ENCODE measurements around the gene SYT7.
"Not testable (repeated sequence)": the region's sequence is repeated elsewhere in the genome, so short reads cannot be mapped to it uniquely, and the experiment has no call there.

The SYT7 gene

DNA sequence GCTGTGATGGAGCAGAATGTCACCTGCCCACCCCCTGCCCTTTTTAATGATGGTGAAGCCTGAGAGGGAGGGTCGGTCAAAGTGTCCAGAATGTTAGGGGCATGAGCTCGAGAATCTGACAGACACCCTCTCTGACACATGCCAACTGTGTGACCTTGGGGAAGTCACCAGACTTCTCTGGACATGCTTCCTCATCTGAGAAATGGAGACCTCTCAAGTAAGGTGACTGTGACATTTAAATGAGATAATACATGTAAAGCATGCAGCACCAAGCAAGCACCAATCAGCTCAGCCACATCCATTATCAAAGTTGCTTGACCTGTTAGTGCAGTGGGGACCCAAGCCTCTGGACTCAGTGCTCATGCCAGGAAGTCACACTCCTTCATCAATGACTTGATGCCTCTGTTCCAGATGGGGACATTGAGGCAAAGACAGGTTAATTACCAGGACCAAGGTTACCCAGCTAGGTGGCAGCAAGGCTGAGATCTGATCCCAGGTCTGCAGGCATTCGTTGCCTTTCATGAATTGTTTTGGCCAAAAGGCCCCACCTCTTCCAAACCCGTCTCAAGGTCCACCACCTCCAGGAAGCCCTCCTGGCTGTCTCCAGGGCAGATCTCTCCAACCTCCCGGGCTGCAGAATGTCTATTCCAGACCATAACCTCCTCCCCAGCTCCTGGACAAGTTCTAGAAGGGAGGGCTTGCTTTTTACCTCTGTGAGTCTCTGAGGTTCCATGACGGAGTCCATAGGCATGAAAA lies 38.8 kb upstream of the SYT7 start:
- Histone ChIP-seq H3K27ac (ENCODE audit: low read depth, low read length) (no peak overlapping the region), H3K27me3 (ENCODE audit: insufficient read depth, low read length) (no peaks in the 10 kb centered on the region), H3K9me3 (ENCODE audit: insufficient read depth, low read depth, low read length) (no peaks in the 10 kb centered on the region), H3K4me3 (ENCODE audit: low read length) (no peak overlapping the region), H3K36me3 (ENCODE audit: insufficient read depth, low read length) (no peaks in the 10 kb centered on the region), H3K9ac (ENCODE audit: low read depth, low read length) (no peak overlapping the region), H3K4me1 (ENCODE audit: insufficient read depth, low read length) (peaks cover 9% of the 10 kb centered on the region; the same call in 1 of the 2 replicates)
- WGBS, result 77% methylated on average over 6 of the region's 6 CpGs

DNA sequence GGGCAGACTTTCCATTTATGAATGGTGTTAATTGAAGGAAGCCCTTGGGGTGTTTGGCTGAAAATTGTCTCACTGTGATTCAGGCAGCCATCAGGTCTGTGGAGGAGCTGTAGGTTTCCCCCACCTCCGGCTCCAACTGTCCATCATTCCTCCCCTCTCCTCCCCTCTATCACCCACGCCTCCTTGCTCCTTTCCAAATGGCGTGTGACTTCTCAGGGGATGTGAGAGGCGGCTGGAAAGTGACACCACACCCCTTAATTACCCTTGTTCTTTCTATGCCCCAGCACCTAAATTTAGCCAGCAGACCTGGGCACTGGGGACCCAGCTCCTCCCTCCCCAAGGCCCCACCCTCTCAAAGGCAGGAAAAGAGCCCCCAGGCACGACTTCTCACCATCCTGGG lies 38.1 kb upstream of the SYT7 start:
- H3K4me3 ChIP-seq (ENCODE audit: low read length), result no peak overlapping the region
- H3K9me3 ChIP-seq (ENCODE audit: insufficient read depth, low read depth, low read length), result no peaks in the 10 kb centered on the region
- no peaks in the 10 kb centered on the region for H3K36me3 ChIP-seq (ENCODE audit: insufficient read depth, low read length)
- 41% methylated on average over 5 of the region's 5 CpGs for WGBS
- H3K4me1 ChIP-seq (ENCODE audit: insufficient read depth, low read length), result peaks cover 9% of the 10 kb centered on the region; the same call in 1 of the 2 replicates
- H3K9ac ChIP-seq (ENCODE audit: low read depth, low read length), result no peak overlapping the region
- H3K27ac ChIP-seq (ENCODE audit: low read depth, low read length), result no peak overlapping the region
- H3K27me3 ChIP-seq (ENCODE audit: insufficient read depth, low read length), result no peaks in the 10 kb centered on the region

DNA sequence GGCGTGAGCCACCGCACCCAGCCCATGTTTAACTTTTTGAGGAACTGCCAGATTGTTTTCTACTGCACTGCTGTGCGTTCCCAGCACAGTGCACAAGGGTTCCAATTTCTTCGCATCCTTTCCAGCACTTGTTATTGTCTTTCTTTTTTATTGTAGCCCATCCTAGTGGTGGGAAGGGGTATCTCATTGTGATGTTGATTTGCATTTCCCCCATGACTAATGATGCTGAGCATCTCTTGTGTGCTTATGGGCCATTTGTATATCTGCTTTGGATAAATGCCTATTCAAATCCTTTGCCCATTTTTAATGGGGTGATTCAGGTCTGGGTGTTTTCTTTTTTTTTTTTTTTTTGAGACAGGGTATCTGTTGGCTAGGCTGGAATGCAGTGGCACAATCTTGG lies 36.6 kb upstream of the SYT7 start:
- Histone ChIP-seq H3K4me3 (ENCODE audit: low read length) (no peak overlapping the region), H3K9me3 (ENCODE audit: insufficient read depth, low read depth, low read length) (no peaks in the 10 kb centered on the region), H3K36me3 (ENCODE audit: insufficient read depth, low read length) (no peaks in the 10 kb centered on the region), H3K27ac (ENCODE audit: low read depth, low read length) (no peak overlapping the region), H3K4me1 (ENCODE audit: insufficient read depth, low read length) (peaks cover 9% of the 10 kb centered on the region; the same call in 1 of the 2 replicates), H3K9ac (ENCODE audit: low read depth, low read length) (no peak overlapping the region), H3K27me3 (ENCODE audit: insufficient read depth, low read length) (no peaks in the 10 kb centered on the region)
- 96% methylated on average over 4 of the region's 4 CpGs for WGBS

DNA sequence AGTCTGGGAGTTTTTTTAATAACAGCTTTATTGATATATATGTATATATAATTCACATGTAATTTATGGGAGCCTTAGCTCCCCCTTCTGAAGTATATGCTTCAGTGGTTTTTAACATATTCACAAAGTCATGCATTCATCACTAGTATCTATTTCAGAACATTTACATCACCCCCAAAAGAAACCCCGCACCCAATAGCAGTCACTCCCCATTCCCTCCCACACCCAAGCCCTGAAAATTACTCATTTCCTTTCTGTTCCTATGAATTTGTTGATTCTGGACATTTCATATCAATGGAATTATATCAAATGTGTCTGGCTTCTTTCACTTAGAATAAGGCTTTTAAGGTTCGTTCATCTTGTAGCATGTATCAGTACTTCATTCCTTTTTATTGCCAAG lies 35.6 kb upstream of the SYT7 start:
- Histone ChIP-seq H3K4me3 (ENCODE audit: low read length) (no peak overlapping the region), H3K27me3 (ENCODE audit: insufficient read depth, low read length) (no peaks in the 10 kb centered on the region), H3K9ac (ENCODE audit: low read depth, low read length) (no peak overlapping the region), H3K9me3 (ENCODE audit: insufficient read depth, low read depth, low read length) (no peaks in the 10 kb centered on the region), H3K4me1 (ENCODE audit: insufficient read depth, low read length) (0 out of 2 replicates have a peak, but pooled peaks cover 9% of the 10 kb centered on the region), H3K27ac (ENCODE audit: low read depth, low read length) (no peak overlapping the region), H3K36me3 (ENCODE audit: insufficient read depth, low read length) (no peaks in the 10 kb centered on the region)
- 95% methylated on average over 2 of the region's 2 CpGs for WGBS

DNA sequence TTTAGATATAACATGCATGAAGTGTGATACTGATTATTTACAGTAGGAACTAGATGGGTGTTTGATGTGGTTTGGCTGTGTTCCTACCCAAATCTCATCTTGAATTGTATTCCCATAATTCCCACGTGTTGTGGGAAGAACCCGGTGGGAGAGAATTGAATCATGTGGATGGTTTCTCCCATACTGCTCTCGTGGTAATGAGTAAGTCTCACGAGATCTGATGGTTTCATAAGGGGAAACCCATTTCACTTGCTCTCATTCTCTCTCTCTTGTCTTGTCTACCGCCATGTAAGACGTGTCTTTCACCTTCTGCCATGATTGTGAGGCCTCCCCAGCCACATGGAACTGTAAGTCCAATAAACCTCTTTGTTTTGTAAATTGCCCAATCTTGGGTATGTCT lies 33.9 kb upstream of the SYT7 start:
- not testable (repeated sequence) for H3K27me3 ChIP-seq (ENCODE audit: insufficient read depth, low read length); H3K36me3 ChIP-seq (ENCODE audit: insufficient read depth, low read length); H3K9me3 ChIP-seq (ENCODE audit: insufficient read depth, low read depth, low read length); H3K9ac ChIP-seq (ENCODE audit: low read depth, low read length); H3K27ac ChIP-seq (ENCODE audit: low read depth, low read length); H3K4me3 ChIP-seq (ENCODE audit: low read length)
- peaks cover 11% of the 10 kb centered on the region; the same call in 1 of the 2 replicates for H3K4me1 ChIP-seq (ENCODE audit: insufficient read depth, low read length)
- WGBS, result 85% methylated on average over 6 of the region's 6 CpGs

DNA sequence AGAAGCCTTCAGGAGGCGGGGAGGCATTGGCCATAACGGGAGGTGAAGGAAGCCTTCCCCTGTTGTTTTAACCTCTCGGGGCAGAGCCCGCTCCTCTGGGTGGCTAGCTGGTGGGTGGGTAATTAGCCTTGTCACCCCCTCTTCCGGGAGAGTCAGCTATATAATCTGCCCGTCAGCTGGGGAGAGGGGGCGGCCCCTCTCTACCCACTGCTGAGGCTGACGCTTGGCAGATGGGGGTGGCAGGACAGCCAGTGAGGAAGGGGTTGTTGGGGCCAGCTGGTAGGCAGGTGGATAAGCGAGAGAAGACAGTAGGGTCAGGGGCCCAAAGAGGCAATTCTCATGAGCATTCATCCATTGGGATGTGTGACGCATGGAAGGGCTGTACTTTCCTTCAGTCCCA lies 33.0 kb upstream of the SYT7 start:
- peaks cover 11% of the 10 kb centered on the region; the same call in 1 of the 2 replicates for H3K4me1 ChIP-seq (ENCODE audit: insufficient read depth, low read length)
- no peak overlapping the region for H3K27ac ChIP-seq (ENCODE audit: low read depth, low read length)
- H3K9ac ChIP-seq (ENCODE audit: low read depth, low read length), result no peak overlapping the region
- no peak overlapping the region for H3K4me3 ChIP-seq (ENCODE audit: low read length)
- no peaks in the 10 kb centered on the region for H3K36me3 ChIP-seq (ENCODE audit: insufficient read depth, low read length)
- H3K9me3 ChIP-seq (ENCODE audit: insufficient read depth, low read depth, low read length), result no peaks in the 10 kb centered on the region
- H3K27me3 ChIP-seq (ENCODE audit: insufficient read depth, low read length), result no peaks in the 10 kb centered on the region
- WGBS, result 88% methylated on average over 10 of the region's 10 CpGs

DNA sequence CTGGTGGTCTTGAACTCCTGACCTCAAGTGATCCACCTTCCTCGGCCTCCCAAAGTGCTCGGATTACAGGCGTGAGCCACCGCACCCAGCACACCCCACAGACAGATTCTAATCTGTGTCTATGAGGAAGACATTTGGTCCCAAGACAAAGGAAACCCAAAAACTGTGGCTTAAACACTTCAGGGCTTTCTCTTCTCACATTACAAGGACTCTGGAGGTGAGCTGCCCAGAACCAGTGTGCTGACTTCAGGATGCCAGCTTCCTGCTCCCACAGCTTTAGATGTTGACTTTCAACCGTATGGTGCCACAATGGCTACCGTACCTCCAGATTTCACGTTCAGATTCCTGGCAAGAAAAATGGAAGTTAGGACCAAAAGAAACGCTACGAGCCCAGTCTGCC lies 32.2 kb upstream of the SYT7 start:
- Histone ChIP-seq H3K4me3 (ENCODE audit: low read length) (no peak overlapping the region), H3K36me3 (ENCODE audit: insufficient read depth, low read length) (no peaks in the 10 kb centered on the region), H3K4me1 (ENCODE audit: insufficient read depth, low read length) (peaks cover 6% of the 10 kb centered on the region; the same call in 1 of the 2 replicates), H3K27me3 (ENCODE audit: insufficient read depth, low read length) (no peaks in the 10 kb centered on the region), H3K9ac (ENCODE audit: low read depth, low read length) (no peak overlapping the region), H3K27ac (ENCODE audit: low read depth, low read length) (no peak overlapping the region), H3K9me3 (ENCODE audit: insufficient read depth, low read depth, low read length) (no peaks in the 10 kb centered on the region)
- WGBS, result 94% methylated on average over 9 of the region's 9 CpGs

DNA sequence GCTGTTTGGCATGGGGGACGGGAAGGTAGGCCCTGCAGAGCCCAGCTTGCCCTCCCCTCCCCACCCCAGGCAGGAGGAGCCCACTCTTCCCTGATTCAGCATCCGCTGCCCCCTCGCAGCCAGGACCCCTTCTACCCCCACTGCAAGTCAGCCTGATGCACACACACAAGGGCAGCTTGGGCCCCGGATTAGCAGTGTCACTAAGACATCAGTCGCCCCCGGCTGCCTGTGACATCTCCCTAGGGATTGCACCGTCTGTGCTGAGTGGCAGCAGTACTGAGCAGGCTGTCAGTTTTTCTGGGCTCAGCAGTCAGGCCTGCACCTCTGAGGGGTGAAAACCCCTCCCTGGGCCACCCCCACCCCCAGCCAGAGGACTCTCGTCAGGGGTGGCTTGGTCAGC lies 30.4 kb upstream of the SYT7 start:
- no peaks in the 10 kb centered on the region for H3K9me3 ChIP-seq (ENCODE audit: insufficient read depth, low read depth, low read length)
- H3K9ac ChIP-seq (ENCODE audit: low read depth, low read length), result no peak overlapping the region
- WGBS, result 88% methylated on average over 7 of the region's 8 CpGs
- peaks cover 6% of the 10 kb centered on the region; the same call in 1 of the 2 replicates for H3K4me1 ChIP-seq (ENCODE audit: insufficient read depth, low read length)
- no peak overlapping the region for H3K4me3 ChIP-seq (ENCODE audit: low read length)
- no peaks in the 10 kb centered on the region for H3K36me3 ChIP-seq (ENCODE audit: insufficient read depth, low read length)
- no peak overlapping the region for H3K27ac ChIP-seq (ENCODE audit: low read depth, low read length)
- no peaks in the 10 kb centered on the region for H3K27me3 ChIP-seq (ENCODE audit: insufficient read depth, low read length)

DNA sequence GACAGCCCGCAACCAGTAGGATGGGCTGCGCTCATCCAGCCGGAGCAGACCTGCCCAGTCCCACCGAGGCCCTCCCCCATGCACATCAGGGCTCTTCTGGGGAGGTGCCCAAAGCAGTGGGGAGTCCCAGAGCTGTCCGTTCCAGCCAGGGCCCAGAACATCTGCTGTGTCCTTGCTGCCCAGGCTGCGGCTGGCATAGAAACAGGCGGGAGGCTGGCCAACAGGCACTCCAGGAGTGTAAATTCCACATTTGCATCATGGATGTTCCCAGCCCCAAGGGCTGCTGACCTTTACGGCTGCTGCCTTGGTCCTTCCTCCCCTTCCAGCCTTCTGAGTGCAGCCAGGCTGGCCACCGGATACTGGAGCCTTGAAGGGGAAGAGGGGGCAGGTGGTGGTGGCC lies 30.0 kb upstream of the SYT7 start:
- Histone ChIP-seq H3K36me3 (ENCODE audit: insufficient read depth, low read length) (no peaks in the 10 kb centered on the region), H3K9ac (ENCODE audit: low read depth, low read length) (no peak overlapping the region), H3K4me3 (ENCODE audit: low read length) (no peak overlapping the region), H3K9me3 (ENCODE audit: insufficient read depth, low read depth, low read length) (no peaks in the 10 kb centered on the region), H3K27ac (ENCODE audit: low read depth, low read length) (no peak overlapping the region), H3K27me3 (ENCODE audit: insufficient read depth, low read length) (no peaks in the 10 kb centered on the region), H3K4me1 (ENCODE audit: insufficient read depth, low read length) (peaks cover 6% of the 10 kb centered on the region; the same call in 1 of the 2 replicates)
- WGBS, result 88% methylated on average over 9 of the region's 9 CpGs

DNA sequence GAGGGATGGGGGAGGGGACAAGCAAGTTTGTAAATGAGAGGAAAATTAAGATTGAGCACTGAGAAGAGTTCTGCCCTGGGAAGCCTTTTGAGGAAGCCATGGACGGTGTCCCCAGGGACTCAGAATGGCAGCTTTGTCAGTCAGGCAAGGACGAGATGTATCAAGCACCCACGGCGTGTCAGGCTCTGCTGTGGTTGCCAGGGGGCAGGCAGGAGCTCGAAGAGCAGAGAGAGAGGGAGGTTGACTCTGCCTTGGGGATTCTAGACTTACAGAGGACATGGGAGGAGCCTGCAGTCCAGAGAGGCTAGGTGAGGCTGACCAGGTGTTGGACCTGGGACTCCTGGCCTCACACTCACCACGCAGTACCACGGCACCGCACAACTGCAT lies 29.1 kb upstream of the SYT7 start:
- Histone ChIP-seq H3K27me3 (ENCODE audit: insufficient read depth, low read length) (no peaks in the 10 kb centered on the region), H3K9me3 (ENCODE audit: insufficient read depth, low read depth, low read length) (no peaks in the 10 kb centered on the region), H3K27ac (ENCODE audit: low read depth, low read length) (no peak overlapping the region), H3K36me3 (ENCODE audit: insufficient read depth, low read length) (no peaks in the 10 kb centered on the region), H3K4me3 (ENCODE audit: low read length) (no peak overlapping the region), H3K9ac (ENCODE audit: low read depth, low read length) (no peak overlapping the region), H3K4me1 (ENCODE audit: insufficient read depth, low read length) (peaks cover 6% of the 10 kb centered on the region; the same call in 1 of the 2 replicates)
- 58% methylated on average over 8 of the region's 8 CpGs for WGBS

DNA sequence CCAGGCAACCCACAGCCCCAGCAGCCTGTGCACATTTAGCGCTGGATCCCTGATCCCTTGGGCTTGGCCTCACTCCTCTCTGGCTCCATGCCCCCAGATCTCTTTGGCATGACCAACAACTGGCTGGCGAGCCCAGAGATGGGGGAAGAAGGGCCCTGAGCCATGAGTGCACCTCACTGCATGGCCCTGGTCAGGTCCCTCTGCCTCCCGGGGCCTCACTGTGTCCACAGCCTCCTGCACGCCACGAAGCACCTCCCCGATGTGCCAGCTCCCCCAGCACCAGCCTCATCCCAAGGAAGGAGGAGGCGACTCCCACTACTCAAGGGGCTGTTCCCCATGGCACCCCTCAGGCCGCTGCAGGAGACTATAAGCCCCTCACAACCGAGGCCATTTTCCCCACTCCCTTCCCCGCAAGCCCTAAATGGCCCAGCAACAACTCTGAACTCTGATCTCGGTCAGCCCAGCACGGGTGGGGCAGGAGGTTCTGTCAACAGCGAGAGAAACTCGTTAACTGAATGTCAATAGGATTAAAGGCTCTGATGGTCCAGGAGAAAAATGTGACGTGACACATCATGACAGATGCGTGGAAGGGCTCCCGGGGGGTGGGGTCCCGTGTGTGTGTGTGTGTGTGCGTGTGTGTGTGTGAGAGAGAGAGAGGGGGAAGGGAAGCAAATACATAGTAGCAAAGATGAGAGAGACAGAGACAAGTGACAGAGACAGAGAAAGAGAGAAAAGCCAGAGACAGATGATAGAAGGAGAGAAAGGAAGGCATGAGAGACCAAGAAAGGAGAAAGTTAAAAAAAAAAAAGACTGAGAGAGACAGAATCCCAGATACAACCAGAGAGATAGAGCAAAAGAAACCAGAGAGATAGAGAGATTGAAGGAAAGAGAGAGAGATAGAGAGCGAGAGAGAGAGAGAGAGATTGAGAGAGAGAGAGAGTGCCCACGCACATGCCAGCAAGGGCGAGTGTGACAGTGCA lies 28.4 kb upstream of the SYT7 start:
- Histone ChIP-seq H3K9me3 (ENCODE audit: insufficient read depth, low read depth, low read length) (no peaks in the 10 kb centered on the region), H3K9ac (ENCODE audit: low read depth, low read length) (no peak overlapping the region), H3K27ac (ENCODE audit: low read depth, low read length) (no peak overlapping the region), H3K27me3 (ENCODE audit: insufficient read depth, low read length) (no peaks in the 10 kb centered on the region), H3K36me3 (ENCODE audit: insufficient read depth, low read length) (no peaks in the 10 kb centered on the region), H3K4me3 (ENCODE audit: low read length) (no peak overlapping the region), H3K4me1 (ENCODE audit: insufficient read depth, low read length) (peaks cover 6% of the 10 kb centered on the region; the same call in 1 of the 2 replicates)
- 67% methylated on average over 22 of the region's 22 CpGs for WGBS
